Measurements from ENCODE around the gene UTF1. TPM values are rescaled to one million over a fixed set of nuclear protein-coding genes. Genes with fewer than 3 reads are reported as not detected.

The UTF1 gene
- total and polyA plus RNA-seq, 2 donors (not counting 1 experiment from before 2014, with no cell fraction given) = 0.10 to 0.25 TPM

GRCh38 chr10:133278577-133279265, 48.7 kb downstream of the UTF1 start:
- peak overlapping the region; percentile 90 for H3K4me3 Mint-ChIP-seq
- ChIA-PET CTCF (interaction anchor here (0.8 to 3.7 kb wide), 9 partner anchors 15 to 242 kb away, joined by 3 to 21 read pairs (median 5); no protein-coding TSS in a partner anchor), POLR2A (interaction anchor here (1.4 to 2.1 kb wide), 2 partner anchors 18 to 21 kb away, joined by 5 to 10 read pairs; no protein-coding TSS in a partner anchor)
- H3K27ac Mint-ChIP-seq = peak overlapping the region; percentile 95
- TF ChIP-seq CTCF (IDR thresholded peaks at IDR 0.05) (no peak), EZH2 (IDR thresholded peaks at IDR 0.05; ENCODE audit: borderline replicate concordance, insufficient read depth, low read depth, low read length, poor library complexity, severe bottlenecking) (no peak)
- H3K4me2 ChIP-seq (replicated peaks; ENCODE audit: low read depth, low read length, poor library complexity, severe bottlenecking) = peak overlapping the region; percentile 99
- H3K36me3 ChIP-seq (replicated peaks in 1 of 2; ENCODE audit: control extremely low read depth in 1 of 2, control insufficient read depth in 1 of 2, extremely low read depth in 1 of 2, insufficient read depth in 2 of 2, low read length in 1 of 2) = peaks cover 0 to 28% of the 10 kb centered on the region in 2 experiments
- H3K27me3 ChIP-seq (replicated peaks in 1 of 4; ENCODE audit: control extremely low read depth in 1 of 4, control insufficient read depth in 3 of 4, insufficient read depth in 4 of 4, low read length in 3 of 4) = no peaks in the 10 kb centered on the region
- H2AFZ ChIP-seq (ENCODE audit: insufficient read depth, low read depth, low read length, poor library complexity, severe bottlenecking) = peak overlapping the region; percentile 41
- peaks cover 12% of the 10 kb centered on the region for H4K20me1 ChIP-seq (ENCODE audit: control insufficient read depth, insufficient read depth, low read length, poor library complexity, severe bottlenecking)
- H3K4me1 ChIP-seq (ENCODE audit: control insufficient read depth in 2 of 2, insufficient read depth in 2 of 2, low read length in 2 of 2) = peaks cover 45 to 63% of the 10 kb centered on the region in 2 donors
- no peaks in the 10 kb centered on the region for H3K9me3 Mint-ChIP-seq (ENCODE audit: insufficient read depth)
- H3K9me3 ChIP-seq (ENCODE audit: control extremely low read depth in 1 of 3, control insufficient read depth in 2 of 3, insufficient read depth in 1 of 3, low read length in 2 of 3) = no peaks in the 10 kb centered on the region
- H3K9ac ChIP-seq (ENCODE audit: low read length) = peak overlapping the region; percentile 0
- 39% methylated on average over 18 of the region's 19 CpGs for WGBS (ENCODE audit: insufficient coverage)
- intact Hi-C loops (cut with micrococcal nuclease) = loop anchor here (5.0 to 10.0 kb wide), 2 partner anchors 114 to 134 kb away; partner anchors contain the start of gene MTG1
- peak overlapping the region in 1 of 5 experiments; percentile 33 for H3K4me3 ChIP-seq (ENCODE audit: control extremely low read depth in 1 of 5, extremely low read depth in 1 of 5, insufficient read depth in 1 of 5, low read depth in 2 of 5, low read length in 4 of 5)
- peak overlapping the region; percentile 57 to 97 for H3K27ac ChIP-seq (ENCODE audit: low read length in 2 of 2)
- H3K27me3 Mint-ChIP-seq = no peaks in the 10 kb centered on the region
- H3K4me1 Mint-ChIP-seq = peaks cover 43% of the 10 kb centered on the region
- H3K79me2 ChIP-seq (ENCODE audit: control insufficient read depth, insufficient read depth, low read length) = peaks cover 12% of the 10 kb centered on the region
- peak; percentile 68 for DNase-seq
- ATAC-seq (ENCODE audit: low read depth) = peak; percentile 24
